GM19452 (cell line): ENCODE results near the gene DNAJC24.

Experiments used
- ATAC-seq: cut with Tn5 transposase; IDR thresholded peaks from one replicate; pipeline ENCODE4 v1.9.1; 2021; ENCODE audit not compliant: unreplicated experiment

Gene DNAJC24

GRCh38 chr11:31414338-31414737 lies 44.7 kb downstream of the DNAJC24 start:
- ATAC-seq = no peak

- no peak for ATAC-seq
Measured at GRCh38 chr11:31415435-31415834, 45.8 kb downstream of the DNAJC24 start.

GRCh38 chr11:31417357-31417756 lies 47.7 kb downstream of the DNAJC24 start:
- ATAC-seq = no peak

GRCh38 chr11:31417816-31418215 lies 48.2 kb downstream of the DNAJC24 start:
- no peak for ATAC-seq

GRCh38 chr11:31419138-31419537 lies 49.5 kb downstream of the DNAJC24 start:
- no peak for ATAC-seq

GRCh38 chr11:31419669-31420068 lies 50.0 kb downstream of the DNAJC24 start:
- no peak for ATAC-seq

- no peak for ATAC-seq
Measured at GRCh38 chr11:31421820-31422219, 52.2 kb downstream of the DNAJC24 start.

- ATAC-seq = no peak
Measured at GRCh38 chr11:31422703-31423102, 53.0 kb downstream of the DNAJC24 start.

GRCh38 chr11:31424652-31425051 lies 55.0 kb downstream of the DNAJC24 start:
- ATAC-seq = no peak

- no peak for ATAC-seq
Measured at GRCh38 chr11:31433851-31434250, 64.2 kb downstream of the DNAJC24 start.

- ATAC-seq = no peak
Measured at GRCh38 chr11:31437742-31438435, 68.2 kb downstream of the DNAJC24 start.

GRCh38 chr11:31441296-31441695 lies 71.6 kb downstream of the DNAJC24 start:
- ATAC-seq = no peak

- no peak for ATAC-seq
Measured at GRCh38 chr11:31442086-31442485, 72.4 kb downstream of the DNAJC24 start.

GRCh38 chr11:31443802-31444201 lies 74.1 kb downstream of the DNAJC24 start:
- no peak for ATAC-seq

GRCh38 chr11:31445621-31446020 lies 76.0 kb downstream of the DNAJC24 start:
- ATAC-seq = no peak

GRCh38 chr11:31449040-31449439 lies 79.4 kb downstream of the DNAJC24 start:
- no peak for ATAC-seq

- ATAC-seq = no peak
Measured at GRCh38 chr11:31450841-31451240, 81.2 kb downstream of the DNAJC24 start.

GRCh38 chr11:31455177-31455576 lies 85.5 kb downstream of the DNAJC24 start:
- ATAC-seq = no peak

- no peak for ATAC-seq
Measured at GRCh38 chr11:31464436-31464835, 94.8 kb downstream of the DNAJC24 start.

GRCh38 chr11:31474083-31474482 lies 104.4 kb downstream of the DNAJC24 start:
- ATAC-seq = no peak

GRCh38 chr11:31477528-31478222 lies 108.0 kb downstream of the DNAJC24 start:
- ATAC-seq = no peak

GRCh38 chr11:31478223-31478590 lies 108.5 kb downstream of the DNAJC24 start:
- no peak for ATAC-seq

- no peak for ATAC-seq
Measured at GRCh38 chr11:31479066-31479465, 109.4 kb downstream of the DNAJC24 start.
